B cell (primary cell): Measurements from ENCODE around the gene EYS. TPM values are rescaled to one million over a fixed set of nuclear protein-coding genes. Genes with fewer than 3 reads are reported as not detected.

Source experiments
- ATAC-seq: fragments of 200-7000 bp; cut with Tn5 transposase; one replicate; pipeline ENCODE4 v1.10.0; 2021; ENCODE audit warnings: low read depth, mild to moderate bottlenecking, moderate number of reproducible peaks, moderate library complexity
- CTCF ChIA-PET: fragments of 350-600 bp; sonication (Branson Sonifier 250); formaldehyde crosslinking; loops from one replicate; lab custom pipeline; 2021; ENCODE audit warnings: antibody characterized with exemption, inconsistent platforms; lab: Charles Lee
- POLR2A ChIA-PET: fragments of 350-600 bp; sonication (Branson Sonifier 250); formaldehyde crosslinking; loops from one replicate; lab custom pipeline; 2021; ENCODE audit warnings: antibody characterized with exemption; lab: Charles Lee
- DNase-seq: peaks from one replicate; pipeline ENCODE4 v3.0.0; 2013
- H2AFZ ChIP-seq: 2 replicates; pipeline ENCODE4 v1.6.1; 2012; ENCODE audit warnings: mild to moderate bottlenecking, low read depth, low read length; ENCODE audit not compliant: insufficient read depth, poor library complexity, severe bottlenecking
- H3K27ac ChIP-seq, 2 donors: 1 replicate in 1 of 2; 2 replicates in 1 of 2; pipeline ENCODE4 v1.5.1; 2012 to 2013; ENCODE audit warnings: low read length in 2 of 2, mild to moderate bottlenecking in 2 of 2, moderate library complexity in 1 of 2
- H3K27me3 ChIP-seq, 4 experiments: fragments of 200-600 bp in 1 of 4; sonication (generic) in 1 of 4; replicated peaks in 1 of 4; 1 replicate in 2 of 4; 2 replicates in 2 of 4; pipeline versions ENCODE4 v1.6.1 to v1.7.0; 2013 to 2016; ENCODE audit warnings: low read length in 3 of 4, mild to moderate bottlenecking in 2 of 4, mixed read lengths in 1 of 4, moderate library complexity in 1 of 4; ENCODE audit not compliant: insufficient read depth in 4 of 4, control insufficient read depth in 3 of 4; ENCODE audit errors: control extremely low read depth in 1 of 4
- H3K36me3 ChIP-seq, 2 experiments: replicated peaks in 1 of 2; 1 replicate in 1 of 2; 2 replicates in 1 of 2; pipeline versions ENCODE4 v1.6.1 to v1.7.1; 2013; ENCODE audit warnings: low read length in 1 of 2; ENCODE audit not compliant: insufficient read depth in 2 of 2, control insufficient read depth in 1 of 2; ENCODE audit errors: control extremely low read depth in 1 of 2, extremely low read depth in 1 of 2
- H3K4me1 ChIP-seq, 2 donors: fragments of 200-600 bp in 1 of 2; sonication (generic) in 1 of 2; 1 replicate in 1 of 2; 2 replicates in 1 of 2; pipeline versions ENCODE4 v1.5.1 to v1.6.1; 2013 to 2017; ENCODE audit warnings: low read length in 2 of 2; ENCODE audit not compliant: control insufficient read depth in 2 of 2, insufficient read depth in 2 of 2
- H3K4me2 ChIP-seq: replicated peaks from 2 replicates; pipeline ENCODE3; 2012; ENCODE audit warnings: mild to moderate bottlenecking, low read depth, low read length; ENCODE audit not compliant: poor library complexity, severe bottlenecking
- H3K4me3 ChIP-seq, 5 experiments: fragments of 200-600 bp in 1 of 5; sonication (generic) in 1 of 5; 1 replicate in 3 of 5; 2 replicates in 2 of 5; pipeline versions ENCODE4 v1.5.1 to v1.7.0; 2011 to 2016; ENCODE audit warnings: low read length in 4 of 5, mild to moderate bottlenecking in 4 of 5, low read depth in 2 of 5, control low read depth in 1 of 5, moderate library complexity in 1 of 5; ENCODE audit not compliant: insufficient read depth in 1 of 5; ENCODE audit errors: control extremely low read depth in 1 of 5, extremely low read depth in 1 of 5
- H3K79me2 ChIP-seq: fragments of 200-600 bp; sonication (generic); one replicate; pipeline ENCODE4 v1.6.0; 2016; ENCODE audit warnings: low read length; ENCODE audit not compliant: control insufficient read depth, insufficient read depth
- H3K9ac ChIP-seq: fragments of 200-600 bp; sonication (generic); 2 replicates; pipeline ENCODE4 v1.6.1; 2017; ENCODE audit warnings: mild to moderate bottlenecking, low read length, moderate library complexity
- H3K9me3 ChIP-seq, 3 donors: one replicate each; pipeline versions ENCODE4 v1.6.1 to v1.7.1; 2013; ENCODE audit warnings: low read length in 2 of 3; ENCODE audit not compliant: control insufficient read depth in 2 of 3, insufficient read depth in 1 of 3; ENCODE audit errors: control extremely low read depth in 1 of 3
- H4K20me1 ChIP-seq: 2 replicates; pipeline ENCODE4 v1.6.0; 2012; ENCODE audit warnings: mild to moderate bottlenecking, low read length; ENCODE audit not compliant: insufficient read depth, control insufficient read depth, poor library complexity, severe bottlenecking
- H3K27ac Mint-ChIP-seq: one replicate; pipeline ENCODE4 v1.8.0; 2021; ENCODE audit warnings: mixed read lengths
- H3K27me3 Mint-ChIP-seq: one replicate; pipeline ENCODE4 v1.8.0; 2021; ENCODE audit warnings: mixed read lengths
- H3K4me1 Mint-ChIP-seq: one replicate; pipeline ENCODE4 v1.8.0; 2021; ENCODE audit warnings: mixed read lengths
- H3K4me3 Mint-ChIP-seq: one replicate; pipeline ENCODE4 v1.8.0; 2021; ENCODE audit warnings: mixed read lengths
- H3K9me3 Mint-ChIP-seq: one replicate; pipeline ENCODE4 v1.8.0; 2022; ENCODE audit warnings: mixed read lengths; ENCODE audit not compliant: insufficient read depth
- CTCF ChIP-seq: fragments of 200-600 bp; IDR thresholded peaks from one replicate; pipeline ENCODE4 v1.8.0; 2022; ENCODE audit warnings: antibody characterized with exemption, mild to moderate bottlenecking
- EZH2 ChIP-seq: IDR thresholded peaks from 2 replicates; pipeline ENCODE4 v1.6.1; 2012; ENCODE audit warnings: borderline replicate concordance, low read depth, mild to moderate bottlenecking, moderate library complexity, low read length; ENCODE audit not compliant: insufficient read depth, poor library complexity, severe bottlenecking
- WGBS: methylation state at CpG from one replicate; pipeline ENCODE4 v1.1.5; 2013; ENCODE audit warnings: missing lambda C conversion rate; ENCODE audit not compliant: insufficient coverage; 5-methylcytosine and 5-hydroxymethylcytosine counted together
- intact Hi-C: fragments of 100-400 bp; cut with micrococcal nuclease; formaldehyde crosslinking; loops from one replicate; pipeline ENCODE4 v1.10.0; 2022
- polyA plus RNA-seq: library from polyadenylated mRNA; depleted of rRNA; stranded (reverse); fragments of >200 nt; gene quantifications from 2 replicates; pipeline ENCODE4 v1.2.3, GENCODE V29; 2012
- total RNA-seq, 2 donors: library from RNA; stranded (reverse); fragments of 120-200 nt in 1 of 2; gene quantifications; 1 replicate in 1 of 2; 2 replicates in 1 of 2; pipeline versions ENCODE4 v1.2.3 to v1.2.4, GENCODE V29; 2013 to 2022

Gene EYS
- total and polyA plus RNA-seq, 2 donors (not counting 1 experiment from before 2014, with no cell fraction given) = not detected

- intact Hi-C loops = no loop called here
- Histone ChIP-seq H3K79me2 (no peaks in the 10 kb centered on the region), H3K27me3 (no peaks in the 10 kb centered on the region), H3K9ac (no peak overlapping the region), H2AFZ (no peak overlapping the region), H3K4me1 (no peaks in the 10 kb centered on the region), H3K4me2 (no peak overlapping the region), H4K20me1 (no peaks in the 10 kb centered on the region), H3K9me3 (no peaks in the 10 kb centered on the region), H3K36me3 (no peaks in the 10 kb centered on the region), H3K4me3 (no peak overlapping the region), H3K27ac (no peak overlapping the region)
- Mint-ChIP-seq H3K27me3 (no peaks in the 10 kb centered on the region), H3K4me3 (no peak overlapping the region), H3K27ac (no peak overlapping the region), H3K4me1 (no peaks in the 10 kb centered on the region), H3K9me3 (peaks cover 2% of the 10 kb centered on the region)
- TF ChIP-seq CTCF = no peak
- TF ChIP-seq EZH2 = no peak
- DNase-seq = no peak
- POLR2A ChIA-PET = no interaction called here
- ATAC-seq = no peak
- CTCF ChIA-PET = no interaction called here
- no CpG with 5 or more reads among the region's 1 CpG for WGBS
Observed at GRCh38 chr6:63975699-63976098, 1731.3 kb downstream of the EYS start.

GRCh38 chr6:63968650-63969049 lies 1738.4 kb downstream of the EYS start:
- TF ChIP-seq EZH2 (no peak), CTCF (no peak)
- no peak overlapping the region for H3K4me2 ChIP-seq
- DNase-seq (no peak), ATAC-seq (no peak)
- H3K27me3 ChIP-seq = no peaks in the 10 kb centered on the region
- no peaks in the 10 kb centered on the region for H3K36me3 ChIP-seq
- no peaks in the 10 kb centered on the region for H3K9me3 ChIP-seq
- WGBS = no CpG with 5 or more reads among the region's 2 CpGs
- ChIA-PET CTCF (no interaction called here), POLR2A (no interaction called here)
- H3K9ac ChIP-seq = no peak overlapping the region
- H4K20me1 ChIP-seq = no peaks in the 10 kb centered on the region
- no peak overlapping the region for H3K27ac Mint-ChIP-seq
- no peaks in the 10 kb centered on the region for H3K4me1 ChIP-seq
- H3K9me3 Mint-ChIP-seq = no peaks in the 10 kb centered on the region
- H3K4me3 Mint-ChIP-seq = no peak overlapping the region
- H3K27ac ChIP-seq = no peak overlapping the region
- no peaks in the 10 kb centered on the region for H3K27me3 Mint-ChIP-seq
- intact Hi-C loops = no loop called here
- H3K4me3 ChIP-seq = no peak overlapping the region
- no peaks in the 10 kb centered on the region for H3K79me2 ChIP-seq
- no peaks in the 10 kb centered on the region for H3K4me1 Mint-ChIP-seq
- H2AFZ ChIP-seq = no peak overlapping the region
